NT2/D1 (cell line): ENCODE data around the gene PRR30.

ENCODE experiments used
- SUZ12 ChIP-seq: IDR thresholded peaks from 2 replicates; pipeline ENCODE4 v1.6.1; 2011; ENCODE audit not compliant: insufficient read length, insufficient read depth; ENCODE audit errors: extremely low read depth
- YY1 ChIP-seq: IDR thresholded peaks from 2 replicates; pipeline ENCODE4 v1.6.1; 2011; ENCODE audit not compliant: insufficient read length, insufficient read depth
- ZNF274 ChIP-seq: IDR thresholded peaks from 2 replicates; pipeline ENCODE4 v1.6.1; 2011; ENCODE audit warnings: mild to moderate bottlenecking, low read depth, low read length

- no peak for TF ChIP-seq ZNF274
- TF ChIP-seq YY1 = no peak
- TF ChIP-seq SUZ12 = no peak
These were observed 1.8 kb downstream of the PRR30 start for GRCh38 chr2:27137322-27137935.
